Measurements from ENCODE around the gene CDC42EP2.

CDC42EP2 gene

DNA sequence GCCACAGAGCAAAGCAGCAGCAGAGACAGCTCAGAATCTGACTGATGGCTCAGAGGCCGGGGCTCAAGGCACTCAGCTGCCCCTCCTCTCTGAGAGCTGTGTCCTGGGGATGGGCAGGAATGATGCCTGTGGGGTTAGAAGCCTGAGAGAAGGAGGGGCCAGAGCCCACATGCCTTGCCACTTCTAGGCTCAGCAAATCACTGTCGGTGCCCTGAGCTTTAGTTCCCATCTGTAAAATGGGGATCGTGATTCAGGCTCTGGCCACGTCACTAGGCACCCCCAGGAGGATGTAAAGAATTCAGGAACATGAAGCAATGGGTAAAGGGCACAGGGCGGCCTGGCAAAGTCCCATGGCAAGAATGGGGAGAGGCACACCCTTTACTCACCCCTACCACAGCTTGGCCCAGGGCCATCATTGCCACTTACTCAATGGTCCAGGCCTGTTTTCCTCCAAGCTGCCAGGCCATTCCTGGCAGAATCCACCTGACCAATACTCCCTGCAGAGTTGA lies 3.4 kb upstream of the CDC42EP2 start:
- Histone ChIP-seq H3K14ac (ENCODE audit: low read length in 2 of 2) (no peak overlapping the region), H4K8ac (ENCODE audit: low read length) (no peak overlapping the region), H2BK5ac (ENCODE audit: low read depth, low read length, poor library complexity, severe bottlenecking) (no peak overlapping the region), H2AK5ac (ENCODE audit: low read length, severe bottlenecking) (no peak overlapping the region), H3K36me3 (ENCODE audit: control insufficient read depth in 1 of 2, insufficient read depth in 2 of 2, low read depth in 1 of 2, low read length in 2 of 2) (peaks cover 0 to 13% of the 10 kb centered on the region in 2 experiments), H4K91ac (ENCODE audit: low read length) (no peak overlapping the region), H3K18ac (ENCODE audit: low read depth in 1 of 2, low read length in 2 of 2) (no peak overlapping the region), H3K79me1 (replicated peaks; ENCODE audit: low read length, poor library complexity, severe bottlenecking) (peaks cover 3% of the 10 kb centered on the region), H3K9me3 (ENCODE audit: control insufficient read depth, low read length) (no peaks in the 10 kb centered on the region), H3K27ac (ENCODE audit: low read length, poor library complexity, severe bottlenecking) (no peak overlapping the region), H3K27me3 (ENCODE audit: control insufficient read depth in 1 of 2, insufficient read depth in 1 of 2, low read length in 2 of 2) (no peaks in the 10 kb centered on the region), H2AFZ (ENCODE audit: low read depth, low read length) (no peak overlapping the region), H3K4ac (ENCODE audit: low read depth in 1 of 2, low read length in 2 of 2) (peak overlapping the region in 1 of 2 experiments; percentile 56), H3K4me2 (ENCODE audit: low read length, poor library complexity, severe bottlenecking) (no peak overlapping the region), H2BK12ac (ENCODE audit: low read length in 2 of 2) (peak overlapping the region in 1 of 2 experiments; percentile 75), H3K4me3 (ENCODE audit: insufficient read depth in 1 of 2, low read depth in 1 of 2, low read length in 2 of 2) (peak overlapping the region in 1 of 2 experiments; percentile 99), H3K4me1 (ENCODE audit: control insufficient read depth, insufficient read depth, low read depth, low read length) (peaks cover 19% of the 10 kb centered on the region), H3K23ac (ENCODE audit: low read length in 2 of 2) (peak overlapping the region in 1 of 2 experiments; percentile 73), H2BK15ac (ENCODE audit: low read depth, poor library complexity, severe bottlenecking) (no peak overlapping the region), H3K9ac (ENCODE audit: low read length) (peak overlapping the region; percentile 82), H2BK120ac (ENCODE audit: low read depth, low read length) (no peak overlapping the region)
- WGBS = 88% methylated on average over 5 of the region's 5 CpGs
- DNase-seq = no peak

DNA sequence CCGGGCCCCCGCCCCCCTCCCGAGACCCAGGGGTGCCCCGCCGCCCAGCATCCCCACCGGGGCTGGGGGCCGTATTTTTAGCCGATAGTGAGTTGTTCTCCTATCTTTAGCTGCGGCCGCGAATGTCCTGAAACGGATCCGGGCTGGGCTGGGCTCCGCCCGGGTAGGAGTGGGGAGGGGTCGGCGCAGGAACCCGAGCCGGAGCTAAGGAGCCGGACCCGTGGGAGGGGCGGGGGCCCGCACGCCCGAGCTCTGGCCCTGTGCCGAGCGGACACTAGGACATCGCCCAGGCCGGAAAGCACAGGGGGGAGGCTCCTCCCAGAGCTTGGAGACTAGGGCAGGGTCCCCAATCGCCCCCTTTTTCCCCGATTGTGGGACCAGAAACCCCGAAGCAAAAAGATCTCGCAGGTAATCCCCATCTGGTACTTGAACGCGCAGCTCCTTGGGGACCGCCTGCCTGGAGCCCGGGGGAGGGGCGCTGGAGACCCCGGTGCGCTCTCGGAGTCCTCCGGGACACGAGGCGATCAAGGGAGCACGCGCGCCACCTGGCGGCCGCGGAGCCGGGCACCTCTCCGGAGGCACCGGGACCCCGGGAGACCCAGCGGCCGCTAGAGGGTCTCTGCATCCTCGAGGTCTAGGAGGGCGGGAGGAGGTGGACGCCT lies 669 bp downstream of the CDC42EP2 start:
- Histone ChIP-seq H2AFZ (ENCODE audit: low read depth, low read length) (no peak overlapping the region), H3K4me1 (ENCODE audit: control insufficient read depth, insufficient read depth, low read depth, low read length) (peaks cover 22% of the 10 kb centered on the region), H3K27me3 (ENCODE audit: control insufficient read depth in 1 of 2, insufficient read depth in 1 of 2, low read length in 2 of 2) (no peaks in the 10 kb centered on the region), H3K4ac (ENCODE audit: low read depth in 1 of 2, low read length in 2 of 2) (peak overlapping the region in 1 of 2 experiments; percentile 76), H3K79me1 (replicated peaks; ENCODE audit: low read length, poor library complexity, severe bottlenecking) (peaks cover 5% of the 10 kb centered on the region), H3K9me3 (ENCODE audit: control insufficient read depth, low read length) (no peaks in the 10 kb centered on the region), H4K8ac (ENCODE audit: low read length) (no peak overlapping the region), H3K36me3 (ENCODE audit: control insufficient read depth in 1 of 2, insufficient read depth in 2 of 2, low read depth in 1 of 2, low read length in 2 of 2) (peaks cover 1 to 13% of the 10 kb centered on the region in 2 experiments), H3K9ac (ENCODE audit: low read length) (peak overlapping the region; percentile 100), H2BK12ac (ENCODE audit: low read length in 2 of 2) (peak overlapping the region in 1 of 2 experiments; percentile 16), H3K18ac (ENCODE audit: low read depth in 1 of 2, low read length in 2 of 2) (peak overlapping the region; percentile 16 to 75), H3K14ac (ENCODE audit: low read length in 2 of 2) (peak overlapping the region in 1 of 2 experiments; percentile 97), H3K4me3 (ENCODE audit: insufficient read depth in 1 of 2, low read depth in 1 of 2, low read length in 2 of 2) (peak overlapping the region; percentile 85 to 100), H2BK15ac (ENCODE audit: low read depth, poor library complexity, severe bottlenecking) (peak overlapping the region; percentile 70), H2BK5ac (ENCODE audit: low read depth, low read length, poor library complexity, severe bottlenecking) (peak overlapping the region; percentile 35), H3K27ac (ENCODE audit: low read length, poor library complexity, severe bottlenecking) (peak overlapping the region; percentile 48), H4K91ac (ENCODE audit: low read length) (no peak overlapping the region), H2AK5ac (ENCODE audit: low read length, severe bottlenecking) (no peak overlapping the region), H3K4me2 (ENCODE audit: low read length, poor library complexity, severe bottlenecking) (peak overlapping the region; percentile 74), H2BK120ac (ENCODE audit: low read depth, low read length) (peak overlapping the region; percentile 29), H3K23ac (ENCODE audit: low read length in 2 of 2) (peak overlapping the region in 1 of 2 experiments; percentile 36)
- peak; percentile 82 for DNase-seq
- under 1% methylated on average over 59 of the region's 59 CpGs for WGBS

DNA sequence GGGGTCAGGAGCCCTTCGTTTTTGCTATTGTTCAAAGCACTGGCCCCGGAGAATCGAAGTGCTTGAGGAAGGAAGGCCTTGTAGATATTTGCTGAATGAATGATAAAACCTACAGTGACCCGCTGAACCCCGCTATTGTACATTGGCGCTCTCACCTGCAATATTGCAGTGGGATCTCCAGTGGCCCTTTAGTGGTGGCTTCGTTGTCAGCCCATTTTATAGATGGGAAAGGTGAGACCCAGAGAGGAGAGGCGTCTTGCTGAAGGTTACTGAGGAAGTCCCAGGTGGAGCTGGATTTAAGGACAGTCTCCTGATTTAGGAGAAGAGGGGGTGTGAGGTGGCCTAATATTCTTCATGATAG lies 1.2 kb downstream of the CDC42EP2 start:
- Histone ChIP-seq H3K27me3 (ENCODE audit: control insufficient read depth in 1 of 2, insufficient read depth in 1 of 2, low read length in 2 of 2) (no peaks in the 10 kb centered on the region), H4K8ac (ENCODE audit: low read length) (no peak overlapping the region), H3K4me1 (ENCODE audit: control insufficient read depth, insufficient read depth, low read depth, low read length) (peaks cover 22% of the 10 kb centered on the region), H3K9me3 (ENCODE audit: control insufficient read depth, low read length) (no peaks in the 10 kb centered on the region), H4K91ac (ENCODE audit: low read length) (no peak overlapping the region), H3K4me3 (ENCODE audit: insufficient read depth in 1 of 2, low read depth in 1 of 2, low read length in 2 of 2) (peak overlapping the region; percentile 85 to 100), H2BK5ac (ENCODE audit: low read depth, low read length, poor library complexity, severe bottlenecking) (no peak overlapping the region), H3K27ac (ENCODE audit: low read length, poor library complexity, severe bottlenecking) (no peak overlapping the region), H2BK120ac (ENCODE audit: low read depth, low read length) (no peak overlapping the region), H3K18ac (ENCODE audit: low read depth in 1 of 2, low read length in 2 of 2) (no peak overlapping the region), H3K79me1 (replicated peaks; ENCODE audit: low read length, poor library complexity, severe bottlenecking) (peaks cover 7% of the 10 kb centered on the region), H2BK15ac (ENCODE audit: low read depth, poor library complexity, severe bottlenecking) (peak overlapping the region; percentile 33), H3K14ac (ENCODE audit: low read length in 2 of 2) (no peak overlapping the region), H3K23ac (ENCODE audit: low read length in 2 of 2) (no peak overlapping the region), H3K4me2 (ENCODE audit: low read length, poor library complexity, severe bottlenecking) (peak overlapping the region; percentile 74), H2AFZ (ENCODE audit: low read depth, low read length) (no peak overlapping the region), H2BK12ac (ENCODE audit: low read length in 2 of 2) (no peak overlapping the region), H3K9ac (ENCODE audit: low read length) (peak overlapping the region; percentile 100), H3K4ac (ENCODE audit: low read depth in 1 of 2, low read length in 2 of 2) (no peak overlapping the region), H3K36me3 (ENCODE audit: control insufficient read depth in 1 of 2, insufficient read depth in 2 of 2, low read depth in 1 of 2, low read length in 2 of 2) (peaks cover 6 to 18% of the 10 kb centered on the region in 2 experiments), H2AK5ac (ENCODE audit: low read length, severe bottlenecking) (peak overlapping the region; percentile 33)
- 36% methylated on average over 8 of the region's 8 CpGs for WGBS
- DNase-seq = no peak

DNA sequence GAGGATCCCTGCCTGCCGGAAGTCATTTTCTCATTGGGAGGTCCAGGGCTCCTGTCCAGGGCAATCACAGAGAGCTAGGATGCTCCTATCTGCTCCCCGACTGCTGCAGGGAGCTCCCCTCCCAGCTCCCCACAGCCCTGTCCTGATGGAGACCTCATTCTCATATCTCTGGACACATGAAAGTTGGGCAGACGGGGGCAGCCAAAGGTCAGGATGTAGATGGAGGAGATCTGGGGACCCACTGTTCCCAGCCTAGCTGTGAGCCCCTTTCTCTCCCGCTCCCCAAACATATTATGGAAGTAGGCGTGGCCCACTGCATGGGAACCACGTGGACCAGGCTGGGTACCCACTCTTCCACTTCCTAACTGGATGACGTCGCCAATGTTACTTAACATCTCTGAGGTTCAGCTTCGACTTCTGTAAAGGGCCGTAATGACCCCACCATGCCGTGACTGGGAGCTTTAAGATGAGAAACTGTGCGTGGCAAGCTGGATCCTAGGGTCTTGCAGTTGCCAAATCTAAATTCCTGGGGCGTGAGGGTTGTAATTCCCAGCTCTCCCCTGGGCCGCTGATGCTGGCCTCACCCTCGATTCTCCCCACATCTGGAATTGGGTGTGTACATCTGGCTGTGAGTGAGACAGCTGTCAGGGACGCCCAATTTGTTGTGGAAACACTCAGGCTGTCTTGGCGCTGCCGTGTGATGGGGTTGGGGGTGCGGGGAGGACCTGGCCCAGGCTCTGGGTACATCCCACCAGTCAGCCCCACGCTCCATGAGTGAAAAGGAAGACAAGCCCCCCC lies 1.8 kb downstream of the CDC42EP2 start:
- Histone ChIP-seq H2AK5ac (ENCODE audit: low read length, severe bottlenecking) (peak overlapping the region; percentile 33), H3K36me3 (ENCODE audit: control insufficient read depth in 1 of 2, insufficient read depth in 2 of 2, low read depth in 1 of 2, low read length in 2 of 2) (peaks cover 12 to 24% of the 10 kb centered on the region in 2 experiments), H2BK12ac (ENCODE audit: low read length in 2 of 2) (no peak overlapping the region), H3K4me3 (ENCODE audit: insufficient read depth in 1 of 2, low read depth in 1 of 2, low read length in 2 of 2) (peak overlapping the region; percentile 33 to 100), H3K4me2 (ENCODE audit: low read length, poor library complexity, severe bottlenecking) (peak overlapping the region; percentile 74), H3K27me3 (ENCODE audit: control insufficient read depth in 1 of 2, insufficient read depth in 1 of 2, low read length in 2 of 2) (no peaks in the 10 kb centered on the region), H4K91ac (ENCODE audit: low read length) (no peak overlapping the region), H2BK5ac (ENCODE audit: low read depth, low read length, poor library complexity, severe bottlenecking) (no peak overlapping the region), H3K23ac (ENCODE audit: low read length in 2 of 2) (peak overlapping the region in 1 of 2 experiments; percentile 34), H3K18ac (ENCODE audit: low read depth in 1 of 2, low read length in 2 of 2) (peak overlapping the region in 1 of 2 experiments; percentile 67), H3K9ac (ENCODE audit: low read length) (peak overlapping the region; percentile 100), H3K79me1 (replicated peaks; ENCODE audit: low read length, poor library complexity, severe bottlenecking) (peaks cover 13% of the 10 kb centered on the region), H4K8ac (ENCODE audit: low read length) (peak overlapping the region; percentile 13), H2BK15ac (ENCODE audit: low read depth, poor library complexity, severe bottlenecking) (peak overlapping the region; percentile 33), H3K14ac (ENCODE audit: low read length in 2 of 2) (peak overlapping the region in 1 of 2 experiments; percentile 58), H3K4ac (ENCODE audit: low read depth in 1 of 2, low read length in 2 of 2) (no peak overlapping the region), H3K27ac (ENCODE audit: low read length, poor library complexity, severe bottlenecking) (peak overlapping the region; percentile 87), H2BK120ac (ENCODE audit: low read depth, low read length) (no peak overlapping the region), H3K9me3 (ENCODE audit: control insufficient read depth, low read length) (no peaks in the 10 kb centered on the region), H3K4me1 (ENCODE audit: control insufficient read depth, insufficient read depth, low read depth, low read length) (peaks cover 19% of the 10 kb centered on the region), H2AFZ (ENCODE audit: low read depth, low read length) (no peak overlapping the region)
- 56% methylated on average over 19 of the region's 20 CpGs for WGBS
- DNase-seq = peak; percentile 94

All from mesenchymal stem cell (in vitro differentiated cells and primary cell).